Renal pelvis (tissue), 4 donors: ENCODE measurements around the gene CEP55. TPM values are rescaled to one million over a fixed set of nuclear protein-coding genes. Genes with fewer than 3 reads are reported as not detected.

ENCODE experiments used
- DNase-seq: peaks from one replicate; pipeline ENCODE4 v3.0.0-alpha.2; 2013
- polyA plus RNA-seq, 3 donors: library from polyadenylated mRNA; unstranded; fragments of 120-200 nt; gene quantifications; one replicate each; pipeline ENCODE4 v1.2.1, GENCODE V29; 2013; ENCODE audit not compliant: insufficient read length in 3 of 3

Gene CEP55
- polyA plus RNA-seq, 3 donors, result 12.9 to 15.7 (median 13.0) TPM

- no peak for DNase-seq
Measured at GRCh38 chr10:93559490-93559889, 63.1 kb downstream of the CEP55 start.

- no peak for DNase-seq
Measured at GRCh38 chr10:93560541-93560940, 64.1 kb downstream of the CEP55 start.

GRCh38 chr10:93565446-93565845 lies 69.0 kb downstream of the CEP55 start:
- DNase-seq, result no peak

GRCh38 chr10:93566435-93567276 lies 70.2 kb downstream of the CEP55 start, which contains the start of gene FFAR4:
FFAR4 (plus strand) TSS chr10:93566665; CDS start chr10:93566721, 56 bp downstream.
- DNase-seq, result no peak

- DNase-seq, result no peak
Measured at GRCh38 chr10:93567277-93568104, 71.1 kb downstream of the CEP55 start.

GRCh38 chr10:93568105-93568390 lies 71.6 kb downstream of the CEP55 start:
- no peak for DNase-seq

GRCh38 chr10:93570383-93570782 lies 74.0 kb downstream of the CEP55 start:
- DNase-seq, result no peak

- no peak for DNase-seq
Measured at GRCh38 chr10:93572606-93573005, 76.2 kb downstream of the CEP55 start.

- DNase-seq, result no peak
Measured at GRCh38 chr10:93573051-93573909, 76.9 kb downstream of the CEP55 start.

- no peak for DNase-seq
Measured at GRCh38 chr10:93573924-93574323, 77.5 kb downstream of the CEP55 start.

GRCh38 chr10:93576888-93577287 lies 80.5 kb downstream of the CEP55 start:
- DNase-seq, result no peak

- DNase-seq, result no peak
Measured at GRCh38 chr10:93577565-93577964, 81.2 kb downstream of the CEP55 start.

Other genes starting within 250 kb of the CEP55 start
- 10 to 100 TPM; 21.7 to 32.5 (median 28.0) TPM for gene MYOF, start 14.3 kb upstream of the CEP55 start, polyA plus RNA-seq
- gene FFAR4, start 70.1 kb downstream of the CEP55 start, polyA plus RNA-seq, result under 1 TPM in 1 of 3 donors, not detected in 2; 0.03 TPM
- under 1 TPM; 0.35 to 0.73 (median 0.36) TPM for gene RBP4, start 104.6 kb downstream of the CEP55 start, polyA plus RNA-seq
- 1 to 10 TPM in 2 of 3 donors, under 1 TPM in 1; 0.33 to 1.7 (median 1.7) TPM for gene PDE6C, start 115.9 kb downstream of the CEP55 start, polyA plus RNA-seq
- gene FRA10AC1, start 206.0 kb downstream of the CEP55 start, polyA plus RNA-seq, result 10 to 100 TPM; 26.7 to 46.6 (median 31.0) TPM